Hepatocyte (in vitro differentiated cells): ENCODE measurements around the gene ANKRD34B. TPM values are rescaled to one million over a fixed set of nuclear protein-coding genes. Genes with fewer than 3 reads are reported as not detected.

Experiments
- DNase-seq: peaks from one replicate; pipeline ENCODE4 v3.0.0-alpha.2; 2016; ENCODE audit warnings: low spot score
- H2AFZ ChIP-seq: fragments of 200-600 bp; sonication (generic); 2 replicates; pipeline ENCODE4 v1.6.0; 2016; ENCODE audit warnings: antibody characterized with exemption, mild to moderate bottlenecking
- H3K27ac ChIP-seq: fragments of 200-600 bp; sonication (generic); 2 replicates; pipeline ENCODE4 v1.5.1; 2016; ENCODE audit warnings: mild to moderate bottlenecking
- H3K27me3 ChIP-seq: fragments of 200-600 bp; sonication (generic); 2 replicates; pipeline ENCODE4 v1.6.1; 2016
- H3K36me3 ChIP-seq: fragments of 200-600 bp; sonication (generic); replicated peaks from 2 replicates; pipeline ENCODE4 v1.5.1; 2016; ENCODE audit warnings: low read depth; ENCODE audit not compliant: insufficient read depth
- H3K4me1 ChIP-seq: fragments of 200-600 bp; sonication (generic); 2 replicates; pipeline ENCODE4 v1.5.1; 2016; ENCODE audit warnings: mild to moderate bottlenecking, moderate library complexity; ENCODE audit not compliant: insufficient read depth
- H3K4me2 ChIP-seq: fragments of 200-600 bp; sonication (generic); 2 replicates; pipeline ENCODE4 v1.6.0; 2016
- H3K4me3 ChIP-seq: fragments of 200-600 bp; sonication (generic); 2 replicates; pipeline ENCODE4 v1.5.1; 2016; ENCODE audit warnings: mild to moderate bottlenecking
- H3K79me2 ChIP-seq: fragments of 200-600 bp; sonication (generic); 2 replicates; pipeline ENCODE4 v1.6.0; 2017; ENCODE audit warnings: mild to moderate bottlenecking
- H3K9me2 ChIP-seq: fragments of 200-600 bp; sonication (generic); replicated peaks from 2 replicates; pipeline ENCODE4 v1.6.0; 2017; ENCODE audit warnings: mild to moderate bottlenecking; ENCODE audit not compliant: insufficient read depth
- H3K9me3 ChIP-seq: fragments of 200-600 bp; sonication (generic); 2 replicates; pipeline ENCODE4 v1.5.1; 2016; ENCODE audit warnings: low read depth, mild to moderate bottlenecking
- H4K20me1 ChIP-seq: fragments of 200-600 bp; sonication (generic); 2 replicates; pipeline ENCODE4 v1.6.0; 2016; ENCODE audit warnings: mild to moderate bottlenecking; ENCODE audit not compliant: insufficient read depth, poor library complexity, severe bottlenecking
- EZH2 ChIP-seq: fragments of 200-600 bp; sonication (generic); IDR thresholded peaks from 2 replicates; pipeline ENCODE4 v1.6.1; 2016; ENCODE audit warnings: antibody characterized with exemption, mild to moderate bottlenecking, borderline replicate concordance
- EZH2phosphoT487 ChIP-seq: fragments of 200-600 bp; sonication (generic); IDR thresholded peaks from one replicate; pipeline ENCODE4 v1.6.1; 2018; ENCODE audit warnings: antibody characterized with exemption, mild to moderate bottlenecking, low read depth, moderate library complexity; ENCODE audit not compliant: unreplicated experiment, severe bottlenecking
- WGBS: methylation state at CpG from one replicate; pipeline ENCODE4 v1.1.6; 2016; ENCODE audit warnings: low lambda C conversion rate; ENCODE audit errors: missing lambda C conversion rate; 5-methylcytosine and 5-hydroxymethylcytosine counted together
- polyA plus RNA-seq: library from polyadenylated mRNA; unstranded; fragments of >200 nt; fragmentation: Nextera tagmentation; extraction: Ambion mirVana; gene quantifications from 2 replicates; pipeline ENCODE4 v1.2.1, GENCODE V29; 2016
- small RNA-seq: library from RNA; depleted of rRNA; stranded (forward); fragments of <200 nt; gene quantifications from one replicate; pipeline ENCODE3, GENCODE V24; 2014
- total RNA-seq: library from RNA; depleted of rRNA; stranded (reverse); fragments of >200 nt; gene quantifications from 2 replicates; pipeline ENCODE4 v1.2.3, GENCODE V29; 2014
- TF ChIP-seq, protein P1 (sequence below): fragments of 200-600 bp; sonication (generic); IDR thresholded peaks from 2 replicates; pipeline ENCODE4 v1.5.1; 2016; ENCODE audit warnings: antibody characterized with exemption, mild to moderate bottlenecking; ENCODE audit not compliant: poor library complexity

Gene ANKRD34B
- total and polyA plus RNA-seq, 2 experiments from 2014 or later = not detected

DNA sequence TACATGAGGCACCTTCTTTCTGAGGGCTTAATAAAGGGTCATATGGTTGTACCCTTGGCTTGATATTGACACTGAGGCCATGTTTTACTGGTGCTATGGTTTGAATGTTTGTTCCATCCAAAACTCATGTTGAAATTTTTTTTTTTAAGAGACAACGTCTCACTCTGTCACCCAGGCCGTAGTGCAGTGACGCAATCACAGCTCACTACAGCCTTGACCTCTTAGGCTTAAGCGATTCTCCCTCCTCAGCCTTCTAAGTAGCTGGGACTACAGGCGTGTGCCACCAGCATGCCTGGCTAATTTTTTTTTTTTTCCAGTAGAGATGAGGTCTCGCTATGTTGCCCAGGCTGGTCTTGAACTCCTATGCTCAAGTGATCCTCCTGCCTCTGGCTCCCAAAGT is 61.2 kb downstream of the ANKRD34B start:
- TF ChIP-seq, protein P1, sequence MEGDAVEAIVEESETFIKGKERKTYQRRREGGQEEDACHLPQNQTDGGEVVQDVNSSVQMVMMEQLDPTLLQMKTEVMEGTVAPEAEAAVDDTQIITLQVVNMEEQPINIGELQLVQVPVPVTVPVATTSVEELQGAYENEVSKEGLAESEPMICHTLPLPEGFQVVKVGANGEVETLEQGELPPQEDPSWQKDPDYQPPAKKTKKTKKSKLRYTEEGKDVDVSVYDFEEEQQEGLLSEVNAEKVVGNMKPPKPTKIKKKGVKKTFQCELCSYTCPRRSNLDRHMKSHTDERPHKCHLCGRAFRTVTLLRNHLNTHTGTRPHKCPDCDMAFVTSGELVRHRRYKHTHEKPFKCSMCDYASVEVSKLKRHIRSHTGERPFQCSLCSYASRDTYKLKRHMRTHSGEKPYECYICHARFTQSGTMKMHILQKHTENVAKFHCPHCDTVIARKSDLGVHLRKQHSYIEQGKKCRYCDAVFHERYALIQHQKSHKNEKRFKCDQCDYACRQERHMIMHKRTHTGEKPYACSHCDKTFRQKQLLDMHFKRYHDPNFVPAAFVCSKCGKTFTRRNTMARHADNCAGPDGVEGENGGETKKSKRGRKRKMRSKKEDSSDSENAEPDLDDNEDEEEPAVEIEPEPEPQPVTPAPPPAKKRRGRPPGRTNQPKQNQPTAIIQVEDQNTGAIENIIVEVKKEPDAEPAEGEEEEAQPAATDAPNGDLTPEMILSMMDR = no peak
- TF ChIP-seq EZH2phosphoT487 (no peak), EZH2 (no peak)
- H3K4me3 ChIP-seq = no peak overlapping the region
- H3K9me2 ChIP-seq = no peaks in the 10 kb centered on the region
- 96% methylated on average over 6 of the region's 6 CpGs for WGBS
- H4K20me1 ChIP-seq = no peaks in the 10 kb centered on the region
- H3K4me2 ChIP-seq = no peak overlapping the region
- no peaks in the 10 kb centered on the region for H3K4me1 ChIP-seq
- no peaks in the 10 kb centered on the region for H3K79me2 ChIP-seq
- H3K36me3 ChIP-seq = no peaks in the 10 kb centered on the region
- H3K27me3 ChIP-seq = no peaks in the 10 kb centered on the region
- DNase-seq = no peak
- H3K9me3 ChIP-seq = no peaks in the 10 kb centered on the region
- H3K27ac ChIP-seq = no peak overlapping the region
- H2AFZ ChIP-seq = no peak overlapping the region

DNA sequence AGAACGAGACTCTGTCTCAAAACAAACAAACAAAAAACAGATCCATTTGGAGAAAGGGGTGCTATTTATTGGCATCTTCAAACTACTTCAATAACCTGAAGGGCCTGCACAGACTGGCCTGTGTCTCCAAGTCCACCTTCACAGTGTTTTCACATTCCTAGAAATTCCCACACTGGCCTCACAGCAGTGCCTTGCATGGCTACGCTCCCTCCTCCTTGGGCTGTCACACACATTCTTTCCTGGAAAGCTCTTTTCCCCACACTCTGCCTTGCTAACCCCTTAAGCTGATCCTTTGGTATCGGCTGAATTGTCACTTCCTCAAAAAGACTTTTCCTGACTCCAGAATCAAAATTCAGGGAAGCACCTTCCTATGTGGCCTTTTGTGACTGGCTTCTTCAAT is 62.4 kb downstream of the ANKRD34B start:
- 87% methylated on average over 3 of the region's 3 CpGs for WGBS
- Histone ChIP-seq H3K9me3 (no peaks in the 10 kb centered on the region), H3K27me3 (no peaks in the 10 kb centered on the region), H3K4me3 (no peak overlapping the region), H3K27ac (no peak overlapping the region), H2AFZ (no peak overlapping the region), H3K9me2 (no peaks in the 10 kb centered on the region), H3K79me2 (no peaks in the 10 kb centered on the region), H3K4me1 (no peaks in the 10 kb centered on the region), H3K36me3 (no peaks in the 10 kb centered on the region), H3K4me2 (no peak overlapping the region), H4K20me1 (no peaks in the 10 kb centered on the region)
- DNase-seq = no peak
- TF ChIP-seq EZH2phosphoT487 (no peak), EZH2 (no peak)
- TF ChIP-seq, protein P1 = no peak

Small RNA genes lying within 50 kb of the gene (small RNA-seq; reads per million reads assigned to genes)
- gene DBIP2 = not detected

Other genes starting within 250 kb of the ANKRD34B start
- gene ZFYVE16, start 162.2 kb downstream of the ANKRD34B start, total RNA-seq = 40.7 and 48.4 TPM in 2 replicates
- 12.5 and 15.5 TPM in 2 replicates for gene ZFYVE16, start 162.2 kb downstream of the ANKRD34B start, polyA plus RNA-seq
- 2.7 and 5.3 TPM in 2 replicates for gene FAM151B, start 82.2 kb downstream of the ANKRD34B start, total RNA-seq
- 0.94 and 1.9 TPM in 2 replicates for gene FAM151B, start 82.2 kb downstream of the ANKRD34B start, polyA plus RNA-seq
- 13.2 and 13.4 TPM in 2 replicates for gene MSH3, start 84.4 kb upstream of the ANKRD34B start, total RNA-seq
- 8.1 TPM in 2 replicates for gene MSH3, start 84.4 kb upstream of the ANKRD34B start, polyA plus RNA-seq
- gene DHFR, start 84.7 kb upstream of the ANKRD34B start, total RNA-seq = 20.8 and 26.5 TPM in 2 replicates
- gene DHFR, start 84.7 kb upstream of the ANKRD34B start, polyA plus RNA-seq = 6.5 and 7.9 TPM in 2 replicates